ENCODE data around the gene POTEC. TPM values are rescaled to one million over a fixed set of nuclear protein-coding genes. Genes with fewer than 3 reads are reported as not detected.
"Not testable (repeated sequence)": the region's sequence is repeated elsewhere in the genome, so short reads cannot be mapped to it uniquely, and the experiment has no call there.

The POTEC gene
- total RNA-seq, 1 experiment from 2014 or later: not detected

DNA sequence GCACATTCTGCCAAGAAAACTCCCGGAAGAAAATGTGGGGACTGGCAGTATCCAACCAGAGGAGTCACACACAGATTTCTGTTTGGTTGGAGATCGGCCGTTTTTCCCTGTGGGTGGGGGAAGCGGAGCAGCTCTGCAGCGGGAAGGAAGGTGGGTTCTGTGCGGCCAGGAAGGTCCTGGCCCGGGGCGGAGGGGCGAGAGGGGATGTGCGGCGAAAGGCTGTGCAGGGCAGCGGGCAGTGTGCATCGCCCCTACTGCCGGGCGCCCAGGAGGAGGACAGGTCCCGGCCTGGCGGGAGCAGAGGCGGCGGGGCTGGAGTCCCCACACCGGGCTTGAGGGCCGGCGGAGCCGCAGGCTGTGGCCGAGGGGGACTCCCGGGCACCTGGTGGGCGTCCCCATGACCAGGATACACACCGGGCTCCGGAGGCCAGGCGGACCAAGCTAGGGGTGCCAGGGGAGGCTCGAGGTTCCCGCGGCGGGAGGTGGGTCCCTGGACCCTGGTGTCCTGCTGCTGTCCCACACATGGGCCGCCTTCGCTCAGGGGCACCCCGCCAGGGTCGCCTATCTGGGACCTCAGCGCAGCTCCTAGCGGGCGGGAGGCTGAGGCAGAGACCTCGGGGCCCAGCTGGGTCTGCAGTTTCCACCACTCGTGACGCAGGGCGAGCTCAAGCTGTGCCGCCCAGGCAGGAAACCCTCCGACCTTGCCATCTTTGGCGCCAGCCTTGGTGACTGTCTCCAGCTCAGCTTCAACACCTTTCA, 54.0 kb downstream of the POTEC start:
- CTCF ChIA-PET; H3K4me1 ChIP-seq (ENCODE audit: insufficient read depth, low read length, poor library complexity, severe bottlenecking); H3K27me3 ChIP-seq (replicated peaks; ENCODE audit: insufficient read depth, low read depth, low read length, poor library complexity); POLR2A ChIA-PET (ENCODE audit: low non-redundant PET); BruUV-seq (replicated peaks); H3K4me3 ChIP-seq (ENCODE audit: low read depth, low read length, poor library complexity, severe bottlenecking); DNase-seq (ENCODE audit: low spot score); H3K9me3 ChIP-seq (ENCODE audit: low read depth, low read length, poor library complexity, severe bottlenecking); H3K36me3 ChIP-seq (ENCODE audit: insufficient read depth, low read length, poor library complexity, severe bottlenecking); H3K27ac ChIP-seq (ENCODE audit: low read depth, low read length, poor library complexity, severe bottlenecking); intact Hi-C loops (cut with micrococcal nuclease; ENCODE audit: unreplicated experiment): not testable (repeated sequence)

DNA sequence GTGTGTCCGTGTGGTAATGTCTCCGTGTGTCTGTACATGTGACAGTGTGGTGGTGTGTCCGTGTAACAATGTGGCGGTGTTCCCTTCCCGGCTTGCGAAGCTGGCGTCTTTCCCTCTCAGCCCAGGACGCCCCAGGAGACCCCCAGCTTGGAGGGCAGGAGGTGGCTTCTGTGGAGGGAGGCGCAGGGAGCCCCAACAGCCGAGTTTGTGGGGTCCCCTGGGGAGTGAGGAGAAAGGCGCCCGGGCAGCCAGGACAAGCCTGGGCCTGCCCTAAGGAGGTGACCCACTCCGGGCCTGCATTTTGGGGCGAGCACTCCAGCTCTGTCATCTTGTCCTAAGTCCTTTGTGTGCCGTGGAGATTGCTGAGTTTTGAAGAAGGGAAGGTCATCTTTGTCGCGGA, 54.6 kb downstream of the POTEC start:
- intact Hi-C loops (cut with micrococcal nuclease; ENCODE audit: unreplicated experiment); POLR2A ChIA-PET (ENCODE audit: low non-redundant PET); H3K27me3 ChIP-seq (replicated peaks; ENCODE audit: insufficient read depth, low read depth, low read length, poor library complexity); H3K9me3 ChIP-seq (ENCODE audit: low read depth, low read length, poor library complexity, severe bottlenecking); H3K36me3 ChIP-seq (ENCODE audit: insufficient read depth, low read length, poor library complexity, severe bottlenecking); CTCF ChIA-PET; BruUV-seq (replicated peaks); DNase-seq (ENCODE audit: low spot score); H3K27ac ChIP-seq (ENCODE audit: low read depth, low read length, poor library complexity, severe bottlenecking); H3K4me1 ChIP-seq (ENCODE audit: insufficient read depth, low read length, poor library complexity, severe bottlenecking); H3K4me3 ChIP-seq (ENCODE audit: low read depth, low read length, poor library complexity, severe bottlenecking): not testable (repeated sequence)

DNA sequence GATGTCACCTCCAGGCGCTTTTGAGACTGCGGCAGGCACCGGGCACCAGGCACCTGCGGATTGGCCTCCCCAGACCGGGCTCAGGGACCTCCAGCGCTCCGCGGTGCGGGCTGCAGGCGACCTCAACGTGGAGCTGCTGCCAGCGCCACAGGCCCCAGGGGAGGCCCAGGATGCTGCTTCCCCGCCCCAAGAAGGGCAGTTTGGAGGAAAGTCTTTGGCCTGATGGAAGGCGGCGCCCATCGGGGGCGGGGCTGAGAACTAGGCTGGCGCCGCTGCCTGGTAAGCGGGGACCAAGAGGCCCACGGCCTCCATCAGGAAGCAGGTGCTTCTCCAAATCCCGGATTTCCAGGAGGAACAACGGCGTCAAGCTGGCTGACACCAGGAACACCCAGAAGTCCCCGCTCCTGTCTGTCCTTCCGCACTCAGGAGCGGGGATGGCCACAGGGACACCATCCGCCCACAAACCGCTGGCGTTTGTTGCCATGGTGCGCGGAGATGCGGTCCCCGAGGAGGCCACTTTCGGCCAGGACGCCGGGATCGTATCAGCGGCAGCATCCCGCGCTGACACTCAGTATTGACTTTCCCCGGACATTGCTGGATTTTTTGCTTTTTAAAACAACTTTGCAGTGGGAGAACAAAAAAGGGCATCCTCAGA, 56.3 kb downstream of the POTEC start:
- H3K36me3 ChIP-seq (ENCODE audit: insufficient read depth, low read length, poor library complexity, severe bottlenecking); CTCF ChIA-PET; intact Hi-C loops (cut with micrococcal nuclease; ENCODE audit: unreplicated experiment); DNase-seq (ENCODE audit: low spot score); H3K4me3 ChIP-seq (ENCODE audit: low read depth, low read length, poor library complexity, severe bottlenecking); H3K9me3 ChIP-seq (ENCODE audit: low read depth, low read length, poor library complexity, severe bottlenecking); H3K4me1 ChIP-seq (ENCODE audit: insufficient read depth, low read length, poor library complexity, severe bottlenecking); H3K27me3 ChIP-seq (replicated peaks; ENCODE audit: insufficient read depth, low read depth, low read length, poor library complexity); BruUV-seq (replicated peaks); POLR2A ChIA-PET (ENCODE audit: low non-redundant PET); H3K27ac ChIP-seq (ENCODE audit: low read depth, low read length, poor library complexity, severe bottlenecking): not testable (repeated sequence)

DNA sequence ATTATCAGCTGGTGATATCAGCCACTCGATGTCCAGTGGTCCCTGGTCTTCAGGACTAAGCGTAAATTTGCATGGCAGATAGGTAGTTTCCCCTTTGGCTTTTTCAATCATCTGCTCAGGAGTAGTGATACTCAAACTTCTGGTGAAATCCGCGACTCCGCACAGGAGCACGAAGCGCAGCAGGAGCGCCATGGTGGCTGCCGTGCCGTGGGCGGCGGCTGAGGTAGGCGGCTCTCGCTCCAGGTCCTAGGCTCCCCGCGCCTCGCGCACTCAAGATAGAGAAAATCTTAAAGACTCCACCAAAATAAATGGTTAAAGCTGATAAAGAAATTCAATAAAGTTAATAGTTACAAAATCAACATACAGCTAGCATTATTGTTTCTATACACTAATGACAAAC, 64.3 kb downstream of the POTEC start:
- H3K27ac ChIP-seq (ENCODE audit: low read depth, low read length, poor library complexity, severe bottlenecking); H3K27me3 ChIP-seq (replicated peaks; ENCODE audit: insufficient read depth, low read depth, low read length, poor library complexity); H3K4me3 ChIP-seq (ENCODE audit: low read depth, low read length, poor library complexity, severe bottlenecking); H3K36me3 ChIP-seq (ENCODE audit: insufficient read depth, low read length, poor library complexity, severe bottlenecking); H3K9me3 ChIP-seq (ENCODE audit: low read depth, low read length, poor library complexity, severe bottlenecking); POLR2A ChIA-PET (ENCODE audit: low non-redundant PET); BruUV-seq (replicated peaks); DNase-seq (ENCODE audit: low spot score); intact Hi-C loops (cut with micrococcal nuclease; ENCODE audit: unreplicated experiment); H3K4me1 ChIP-seq (ENCODE audit: insufficient read depth, low read length, poor library complexity, severe bottlenecking); CTCF ChIA-PET: not testable (repeated sequence)

DNA sequence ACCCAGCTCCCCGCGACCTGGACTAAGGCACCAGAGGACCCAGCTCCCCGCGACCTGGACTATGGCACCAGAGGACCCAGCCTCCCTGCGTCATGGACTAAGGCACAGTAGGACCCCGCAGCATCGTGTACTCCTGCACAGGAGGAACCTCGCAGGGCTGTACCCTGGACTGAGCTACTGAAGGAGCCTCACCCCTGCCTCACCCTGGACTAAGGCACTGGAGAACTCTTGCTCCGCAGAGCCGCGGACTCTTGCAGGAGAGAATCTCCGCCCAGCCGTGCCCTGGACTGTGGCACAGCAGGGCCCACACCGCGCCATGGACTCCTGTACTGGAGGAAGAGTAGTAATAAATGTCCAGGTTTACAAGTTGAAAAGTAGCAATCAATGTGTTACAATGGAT, 67.9 kb downstream of the POTEC start:
- H3K27me3 ChIP-seq (replicated peaks; ENCODE audit: insufficient read depth, low read depth, low read length, poor library complexity); DNase-seq (ENCODE audit: low spot score); H3K4me3 ChIP-seq (ENCODE audit: low read depth, low read length, poor library complexity, severe bottlenecking); H3K9me3 ChIP-seq (ENCODE audit: low read depth, low read length, poor library complexity, severe bottlenecking); H3K36me3 ChIP-seq (ENCODE audit: insufficient read depth, low read length, poor library complexity, severe bottlenecking); POLR2A ChIA-PET (ENCODE audit: low non-redundant PET); H3K4me1 ChIP-seq (ENCODE audit: insufficient read depth, low read length, poor library complexity, severe bottlenecking); CTCF ChIA-PET; intact Hi-C loops (cut with micrococcal nuclease; ENCODE audit: unreplicated experiment); BruUV-seq (replicated peaks); H3K27ac ChIP-seq (ENCODE audit: low read depth, low read length, poor library complexity, severe bottlenecking): not testable (repeated sequence)

DNA sequence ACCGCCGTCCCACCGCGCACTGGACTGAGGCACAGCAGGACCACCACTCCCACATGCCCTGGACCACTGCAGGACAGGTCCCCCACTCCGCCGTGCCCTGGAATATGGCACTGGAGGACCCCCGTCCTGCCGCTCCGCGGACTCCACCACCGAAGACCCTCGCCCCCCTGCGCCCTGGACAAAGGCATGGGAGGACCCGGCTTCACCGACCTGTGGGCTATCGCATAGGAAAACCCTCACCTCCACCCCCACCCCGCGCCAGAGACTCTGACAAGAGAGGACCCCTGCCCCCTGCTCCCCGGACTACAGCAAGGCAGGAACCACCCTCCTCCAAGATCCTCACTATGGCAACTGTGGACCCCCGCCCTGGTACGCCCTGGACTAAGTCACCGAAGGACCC, 68.6 kb downstream of the POTEC start:
- CTCF ChIA-PET: not testable (repeated sequence)

DNA sequence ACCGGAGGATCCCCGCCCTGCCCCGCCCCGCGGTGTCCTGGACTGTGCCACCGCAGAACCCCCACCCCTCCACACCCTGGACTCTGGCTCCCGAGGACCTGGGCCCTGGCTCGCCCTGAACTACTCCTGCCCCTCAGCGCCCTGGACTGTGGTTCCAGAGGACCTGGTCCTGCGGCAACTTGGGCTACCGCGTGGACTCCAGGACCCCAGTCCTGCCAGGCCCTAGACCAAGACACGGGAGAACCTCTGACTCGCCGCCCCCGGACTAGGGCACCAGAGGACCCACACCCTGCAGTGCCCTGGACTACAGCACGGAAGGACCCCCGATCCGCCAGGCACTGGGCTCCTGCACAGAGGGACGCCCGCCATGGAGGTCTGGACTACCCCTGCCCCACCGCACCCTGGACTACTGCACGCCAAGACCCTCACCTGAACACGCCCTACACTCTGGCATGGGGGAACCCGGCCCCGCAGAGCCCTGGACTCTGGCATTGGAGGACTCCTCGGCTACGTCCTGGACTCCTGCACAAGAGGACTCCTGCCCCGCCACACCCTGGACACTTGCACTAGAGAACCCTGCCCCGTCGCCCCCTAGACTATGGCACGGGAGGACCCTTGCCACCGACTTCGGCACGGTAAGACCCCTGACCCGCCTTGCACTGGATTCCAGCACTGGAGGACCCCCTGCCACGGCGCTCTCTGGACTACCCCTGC, 69.2 kb downstream of the POTEC start:
- H3K27me3 ChIP-seq (replicated peaks; ENCODE audit: insufficient read depth, low read depth, low read length, poor library complexity); H3K4me1 ChIP-seq (ENCODE audit: insufficient read depth, low read length, poor library complexity, severe bottlenecking); DNase-seq (ENCODE audit: low spot score); intact Hi-C loops (cut with micrococcal nuclease; ENCODE audit: unreplicated experiment); H3K36me3 ChIP-seq (ENCODE audit: insufficient read depth, low read length, poor library complexity, severe bottlenecking); BruUV-seq (replicated peaks); H3K9me3 ChIP-seq (ENCODE audit: low read depth, low read length, poor library complexity, severe bottlenecking); H3K4me3 ChIP-seq (ENCODE audit: low read depth, low read length, poor library complexity, severe bottlenecking); CTCF ChIA-PET; POLR2A ChIA-PET (ENCODE audit: low non-redundant PET); H3K27ac ChIP-seq (ENCODE audit: low read depth, low read length, poor library complexity, severe bottlenecking): not testable (repeated sequence)

More for the DNA sequence above, 68.6 kb downstream of the POTEC start:
- H3K27me3 ChIP-seq (replicated peaks; ENCODE audit: insufficient read depth, low read depth, low read length, poor library complexity); H3K36me3 ChIP-seq (ENCODE audit: insufficient read depth, low read length, poor library complexity, severe bottlenecking); DNase-seq (ENCODE audit: low spot score); H3K9me3 ChIP-seq (ENCODE audit: low read depth, low read length, poor library complexity, severe bottlenecking); BruUV-seq (replicated peaks); POLR2A ChIA-PET (ENCODE audit: low non-redundant PET); H3K4me1 ChIP-seq (ENCODE audit: insufficient read depth, low read length, poor library complexity, severe bottlenecking); intact Hi-C loops (cut with micrococcal nuclease; ENCODE audit: unreplicated experiment); H3K4me3 ChIP-seq (ENCODE audit: low read depth, low read length, poor library complexity, severe bottlenecking); H3K27ac ChIP-seq (ENCODE audit: low read depth, low read length, poor library complexity, severe bottlenecking): not testable (repeated sequence)

All from A673 (cell line).